ENCODE results near the gene MEGF8. TPM values are rescaled to one million over a fixed set of nuclear protein-coding genes. Genes with fewer than 3 reads are reported as not detected.

MEGF8 gene
- total RNA-seq, 2 donors from 2014 or later = 9.9 to 24.1 TPM

- TF ChIP-seq POLR2A (IDR thresholded peaks at IDR 0.05) (no peak), CTCF (IDR thresholded peaks at IDR 0.05) (no peak)
- Histone ChIP-seq H3K9me3 (no peaks in the 10 kb centered on the region), H3K4me3 (no peak overlapping the region), H3K36me3 (replicated peaks in 1 of 2; ENCODE audit: insufficient read depth in 1 of 2, low read depth in 2 of 2) (no peaks in the 10 kb centered on the region), H3K27ac (no peak overlapping the region), H3K27me3 (no peaks in the 10 kb centered on the region), H3K4me1 (no peaks in the 10 kb centered on the region)
- 93 to 97% methylated on average over 12 to 27 of the region's 27 CpGs for WGBS, 2 donors
- no peak for DNase-seq
- intact Hi-C loops (cut with DNase I) = no loop called here
- no peak for ATAC-seq
Measured at GRCh38 chr19:42369433-42370067, 44.1 kb downstream of the MEGF8 start.

- Histone ChIP-seq H3K9me3 (no peaks in the 10 kb centered on the region), H3K27me3 (no peaks in the 10 kb centered on the region), H3K4me3 (no peak overlapping the region), H3K36me3 (replicated peaks in 1 of 2; ENCODE audit: insufficient read depth in 1 of 2, low read depth in 2 of 2) (no peaks in the 10 kb centered on the region), H3K4me1 (no peaks in the 10 kb centered on the region), H3K27ac (no peak overlapping the region)
- TF ChIP-seq CTCF (IDR thresholded peaks at IDR 0.05) (no peak), POLR2A (IDR thresholded peaks at IDR 0.05) (no peak)
- WGBS, 2 donors = 82% methylated on average over 9 of the region's 9 CpGs; no CpG with 5 or more reads in 1 of the 2 donors
- DNase-seq = no peak
- intact Hi-C loops (cut with DNase I) = no loop called here
- no peak for ATAC-seq
Measured at GRCh38 chr19:42370068-42370520, 44.7 kb downstream of the MEGF8 start.

GRCh38 chr19:42370626-42371175, 45.3 kb downstream of the MEGF8 start:
- H3K27me3 ChIP-seq = no peaks in the 10 kb centered on the region
- H3K4me1 ChIP-seq = no peaks in the 10 kb centered on the region
- no peak for ATAC-seq
- no peak overlapping the region for H3K27ac ChIP-seq
- H3K4me3 ChIP-seq = no peak overlapping the region
- no peak for DNase-seq
- H3K9me3 ChIP-seq = no peaks in the 10 kb centered on the region
- 78 to 88% methylated on average over 7 to 10 of the region's 12 CpGs for WGBS, 2 donors
- TF ChIP-seq CTCF (IDR thresholded peaks at IDR 0.05) (no peak), POLR2A (IDR thresholded peaks at IDR 0.05) (no peak)
- no peaks in the 10 kb centered on the region for H3K36me3 ChIP-seq (replicated peaks in 1 of 2; ENCODE audit: insufficient read depth in 1 of 2, low read depth in 2 of 2)
- intact Hi-C loops (cut with DNase I) = no loop called here

- DNase-seq (no peak), ATAC-seq (no peak)
- intact Hi-C loops (cut with DNase I) = no loop called here
- no peaks in the 10 kb centered on the region for H3K9me3 ChIP-seq
- 87 to 97% methylated on average over 7 to 10 of the region's 11 CpGs for WGBS, 2 donors
- H3K36me3 ChIP-seq (replicated peaks in 1 of 2; ENCODE audit: insufficient read depth in 1 of 2, low read depth in 2 of 2) = no peaks in the 10 kb centered on the region
- no peak overlapping the region for H3K27ac ChIP-seq
- H3K4me3 ChIP-seq = no peak overlapping the region
- no peaks in the 10 kb centered on the region for H3K27me3 ChIP-seq
- no peaks in the 10 kb centered on the region for H3K4me1 ChIP-seq
- TF ChIP-seq CTCF (IDR thresholded peaks at IDR 0.05) (no peak), POLR2A (IDR thresholded peaks at IDR 0.05) (no peak)
Measured at GRCh38 chr19:42374826-42375376, 49.5 kb downstream of the MEGF8 start.
